H4 (cell line): ENCODE measurements around the gene SYNDIG1. TPM values are rescaled to one million over a fixed set of nuclear protein-coding genes. Genes with fewer than 3 reads are reported as not detected.

Source experiments
- DNase-seq: peaks from one replicate; pipeline ENCODE4 v3.0.0-alpha.2; 2015; ENCODE audit warnings: low spot score
- total RNA-seq: library from RNA; depleted of rRNA; stranded (reverse); fragments of >200 nt; shearing (Covaris generic); gene quantifications from 2 replicates; pipeline ENCODE4 v1.2.3, GENCODE V29; 2014

The SYNDIG1 gene
- total RNA-seq, 1 experiment from 2014 or later = 0.77 TPM

- no peak for DNase-seq
Measured at GRCh38 chr20:24708411-24709295, 239.2 kb downstream of the SYNDIG1 start.
